PFSK-1 (cell line): ENCODE data around the gene PPP2R5C.

Experiments
- REST ChIP-seq, 2 experiments: IDR thresholded peaks; 2 replicates each; pipeline versions ENCODE4 v1.6.1 to v1.8.0; 2011 to 2012; ENCODE audit warnings: low read depth in 2 of 2, low read length in 2 of 2, control low read depth in 1 of 2, inconsistent platforms in 1 of 2, mild to moderate bottlenecking in 1 of 2, moderate library complexity in 1 of 2; ENCODE audit not compliant: insufficient read depth in 1 of 2
- SIN3A ChIP-seq: IDR thresholded peaks from 2 replicates; pipeline ENCODE4 v1.6.1; 2012; ENCODE audit warnings: mild to moderate bottlenecking, low read length, moderate library complexity, borderline replicate concordance; ENCODE audit not compliant: insufficient read depth
- TAF1 ChIP-seq: IDR thresholded peaks from 2 replicates; pipeline ENCODE4 v1.6.1; 2012; ENCODE audit warnings: low read length, control low read depth, borderline replicate concordance; ENCODE audit not compliant: insufficient read depth

DNA sequence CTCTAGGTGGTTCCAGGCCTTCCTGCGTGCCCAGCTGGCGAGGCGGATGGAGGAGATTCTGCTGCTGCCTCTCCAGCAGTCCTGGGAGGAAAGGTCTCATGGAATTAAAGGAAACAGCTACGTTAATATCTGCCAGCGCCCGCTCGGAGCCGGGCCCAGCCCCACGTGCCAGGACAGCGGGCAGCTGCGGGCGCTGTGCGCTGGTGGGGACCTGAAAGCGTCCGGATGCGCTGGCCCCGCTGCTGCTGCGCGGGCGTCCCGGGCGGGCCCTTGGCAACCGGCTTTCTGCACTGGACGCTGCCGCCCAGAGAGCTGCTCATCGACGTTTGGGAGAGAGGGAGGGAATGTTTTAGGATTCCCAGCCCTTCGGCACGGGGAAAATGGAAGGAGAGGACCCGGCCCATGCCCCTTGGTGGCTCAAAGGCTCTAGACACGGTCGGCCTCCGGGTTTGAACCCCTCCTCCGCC, 194.2 kb downstream of the PPP2R5C start:
- TF ChIP-seq REST (IDR thresholded peaks at IDR 0.05; ENCODE audit: insufficient read depth in 1 of 2, low read depth in 2 of 2, low read length in 2 of 2): no peak
- TF ChIP-seq TAF1: no peak
- no peak for TF ChIP-seq SIN3A
